K562 (cell line): ENCODE results near the gene PHF21B. TPM values are rescaled to one million over a fixed set of nuclear protein-coding genes. Genes with fewer than 3 reads are reported as not detected.

Experiments used
- CREB5 ChIP-seq: fragments of 250-450 bp; sonication (Bioruptor Pico); IDR thresholded peaks from 2 replicates; pipeline ENCODE4 v1.5.0; 2020; ENCODE audit warnings: mild to moderate bottlenecking
- CUX1 ChIP-seq: fragments of 200-800 bp; sonication (Bioruptor generic); IDR thresholded peaks from 2 replicates; pipeline ENCODE4 v1.6.1; 2016; ENCODE audit warnings: missing genetic modification characterization, missing compliant biosample characterization
- KDM1A ChIP-seq, 2 experiments: fragments of 450-650 bp; IDR thresholded peaks; 2 replicates each; pipeline ENCODE4 v1.6.1; 2016; ENCODE audit warnings: mild to moderate bottlenecking in 2 of 2
- MCM2 ChIP-seq: fragments of 450-650 bp; IDR thresholded peaks from 2 replicates; pipeline ENCODE4 v1.6.1; 2017; ENCODE audit warnings: low read depth, mild to moderate bottlenecking
- MIER1 ChIP-seq: fragments of 450-650 bp; IDR thresholded peaks from 2 replicates; pipeline ENCODE4 v1.6.1; 2016; ENCODE audit warnings: antibody characterized with exemption, mild to moderate bottlenecking, low read depth
- OTX1 ChIP-seq: fragments of 450-650 bp; formaldehyde crosslinking; IDR thresholded peaks from 2 replicates; pipeline ENCODE4 v1.4.0; 2022; ENCODE audit warnings: mild to moderate bottlenecking
- TEAD1 ChIP-seq, 2 experiments: fragments of 450-650 bp in 1 of 2; sonication (generic) in 1 of 2; formaldehyde crosslinking; IDR thresholded peaks; 2 replicates each; pipeline versions ENCODE4 v1.4.0 to v1.8.0; 2020 to 2022; ENCODE audit warnings: mild to moderate bottlenecking in 2 of 2, missing genetic modification reagents in 1 of 2
- ZKSCAN1 ChIP-seq: fragments of 150-350 bp; IDR thresholded peaks from 2 replicates; pipeline ENCODE4 v1.6.1; 2016; ENCODE audit warnings: low read depth, low read length
- ZNF280A ChIP-seq: fragments of 450-650 bp; IDR thresholded peaks from 2 replicates; pipeline ENCODE4 v1.6.1; 2018; ENCODE audit warnings: mild to moderate bottlenecking, low read depth; ENCODE audit not compliant: partially characterized antibody
- ZNF655 ChIP-seq: fragments of 250-450 bp; sonication (Bioruptor Pico); IDR thresholded peaks from 2 replicates; pipeline ENCODE4 v1.5.0; 2021
- polyA plus RNA-seq, 8 experiments: library from polyadenylated mRNA; depleted of rRNA in 4 of 8; stranded (reverse) in 5 of 8; unstranded in 3 of 8; fragments of >200 nt; fragmentation: Nextera tagmentation in 2 of 8; fragmentation: Illumina TruSeq in 1 of 8; extraction: Ambion mirVana in 2 of 8; extraction: Trizol in 1 of 8; gene quantifications; 2 replicates each; pipeline versions ENCODE4 v1.2.1 to v1.2.3, GENCODE V29; 2011 to 2014; ENCODE audit warnings: inconsistent platforms in 1 of 8, missing spikeins in 1 of 8
- total RNA-seq, 7 experiments: library from RNA; depleted of rRNA in 6 of 7; stranded (reverse); fragments of >200 nt in 6 of 7; fragmentation: Illumina TruSeq in 2 of 7; extraction: Trizol in 2 of 7; gene quantifications; 2 replicates each; pipeline versions ENCODE4 v1.2.1 to v1.2.3, GENCODE V29; 2011 to 2021; ENCODE audit warnings: low replicate concordance in 1 of 7

The PHF21B gene
- total and polyA plus RNA-seq, 9 of the 15 experiments (the other 6 are each of a cell fraction or from before 2014, with no cell fraction given), result 0.04 TPM; not detected in 8

- TF ChIP-seq ZNF655 (CRISPR knock-in tag) (no peak), ZKSCAN1 (no peak), TEAD1 (CRISPR knock-in tag; IDR thresholded peaks at IDR 0.05) (no peak), MIER1 (no peak), MCM2 (no peak), KDM1A (IDR thresholded peaks at IDR 0.05) (no peak), CREB5 (no peak), ZNF280A (no peak), OTX1 (CRISPR knock-in tag) (no peak), CUX1 (CRISPR knock-in tag) (no peak)
- TF ChIP-seq, all 486 proteins: peak for 0
These were observed 79.1 kb downstream of the PHF21B start (continued) for GRCh38 chr22:44930711-44931035.
